Measurements from ENCODE around the gene CAPN3. TPM values are rescaled to one million over a fixed set of nuclear protein-coding genes. Genes with fewer than 3 reads are reported as not detected.

CAPN3 gene
- total RNA-seq, 1 donor from 2014 or later = 2.8 TPM

GRCh38 chr15:42324308-42324707 is 35.0 kb upstream of the CAPN3 start:
- Mint-ChIP-seq H3K27ac (ENCODE audit: unreplicated experiment) (no peak overlapping the region), H3K9me3 (ENCODE audit: low read depth) (no peaks in the 10 kb centered on the region), H3K4me3 (ENCODE audit: unreplicated experiment) (no peak overlapping the region), H3K4me1 (ENCODE audit: low read depth) (peaks cover 2% of the 10 kb centered on the region), H3K27me3 (ENCODE audit: low read depth) (no peaks in the 10 kb centered on the region), H3K36me3 (ENCODE audit: low read depth) (peaks cover 14% of the 10 kb centered on the region)
- DNase-seq (ENCODE audit: low spot score) = no peak
- TF ChIP-seq CTCF (IDR thresholded peaks at IDR 0.05) = no peak

GRCh38 chr15:42329161-42329560 is 30.1 kb upstream of the CAPN3 start:
- Mint-ChIP-seq H3K4me1 (ENCODE audit: low read depth) (no peaks in the 10 kb centered on the region), H3K27ac (ENCODE audit: unreplicated experiment) (no peak overlapping the region), H3K27me3 (ENCODE audit: low read depth) (no peaks in the 10 kb centered on the region), H3K4me3 (ENCODE audit: unreplicated experiment) (no peak overlapping the region), H3K36me3 (ENCODE audit: low read depth) (peaks cover 5% of the 10 kb centered on the region), H3K9me3 (ENCODE audit: low read depth) (no peaks in the 10 kb centered on the region)
- no peak for DNase-seq (ENCODE audit: low spot score)
- no peak for TF ChIP-seq CTCF (IDR thresholded peaks at IDR 0.05)

- Mint-ChIP-seq H3K27ac (ENCODE audit: unreplicated experiment) (no peak overlapping the region), H3K36me3 (ENCODE audit: low read depth) (peaks cover 8% of the 10 kb centered on the region), H3K9me3 (ENCODE audit: low read depth) (peaks cover 5% of the 10 kb centered on the region), H3K4me3 (ENCODE audit: unreplicated experiment) (no peak overlapping the region), H3K4me1 (ENCODE audit: low read depth) (no peaks in the 10 kb centered on the region), H3K27me3 (ENCODE audit: low read depth) (no peaks in the 10 kb centered on the region)
- no peak for DNase-seq (ENCODE audit: low spot score)
- TF ChIP-seq CTCF (IDR thresholded peaks at IDR 0.05) = no peak
Measured at GRCh38 chr15:42329992-42330391, 29.3 kb upstream of the CAPN3 start.

- Mint-ChIP-seq H3K9me3 (ENCODE audit: low read depth) (peaks cover 17% of the 10 kb centered on the region), H3K27me3 (ENCODE audit: low read depth) (no peaks in the 10 kb centered on the region), H3K27ac (ENCODE audit: unreplicated experiment) (no peak overlapping the region), H3K36me3 (ENCODE audit: low read depth) (peaks cover 14% of the 10 kb centered on the region), H3K4me3 (ENCODE audit: unreplicated experiment) (no peak overlapping the region), H3K4me1 (ENCODE audit: low read depth) (no peaks in the 10 kb centered on the region)
- no peak for DNase-seq (ENCODE audit: low spot score)
- TF ChIP-seq CTCF (IDR thresholded peaks at IDR 0.05) = no peak
Measured at GRCh38 chr15:42331235-42331634, 28.1 kb upstream of the CAPN3 start.

- H3K36me3 Mint-ChIP-seq (ENCODE audit: low read depth) = peaks cover 19% of the 10 kb centered on the region
- no peaks in the 10 kb centered on the region for H3K4me1 Mint-ChIP-seq (ENCODE audit: low read depth)
- no peak for TF ChIP-seq CTCF (IDR thresholded peaks at IDR 0.05)
Measured at GRCh38 chr15:42332331-42332730, 27.0 kb upstream of the CAPN3 start.

More at GRCh38 chr15:42332331-42332730, 27.0 kb upstream of the CAPN3 start:
- no peaks in the 10 kb centered on the region for H3K27me3 Mint-ChIP-seq (ENCODE audit: low read depth)
- peaks cover 22% of the 10 kb centered on the region for H3K9me3 Mint-ChIP-seq (ENCODE audit: low read depth)
- DNase-seq (ENCODE audit: low spot score) = no peak
- H3K4me3 Mint-ChIP-seq (ENCODE audit: unreplicated experiment) = no peak overlapping the region
- H3K27ac Mint-ChIP-seq (ENCODE audit: unreplicated experiment) = no peak overlapping the region
